ENCODE results near the gene ASB18. TPM values are rescaled to one million over a fixed set of nuclear protein-coding genes. Genes with fewer than 3 reads are reported as not detected.

Gene ASB18
- polyA plus RNA-seq, 1 donor (not counting 4 experiments of a cell fraction or from before 2014, with no cell fraction given), result not detected

- DNase-seq (ENCODE audit: low read depth, low spot score) (no peak), FAIRE-seq (no peak)
- no peaks in the 10 kb centered on the region for H4K20me1 ChIP-seq (ENCODE audit: control insufficient read depth, extremely low read depth, insufficient read depth, low read length)
- no peaks in the 10 kb centered on the region for H3K9me3 ChIP-seq (ENCODE audit: control insufficient read depth, low read depth, low read length)
- no peak overlapping the region for H3K9ac ChIP-seq (ENCODE audit: control insufficient read depth, extremely low read depth, insufficient read depth, low read length)
- no peak overlapping the region for H3K4me3 ChIP-seq (ENCODE audit: control insufficient read depth in 2 of 3, extremely low read depth in 1 of 3, insufficient read depth in 2 of 3, low read depth in 1 of 3, low read length in 3 of 3)
- H3K36me3 ChIP-seq (ENCODE audit: control insufficient read depth in 2 of 2, extremely low read depth in 1 of 2, insufficient read depth in 2 of 2, low read length in 2 of 2), result no peaks in the 10 kb centered on the region
- H2AFZ ChIP-seq (ENCODE audit: control insufficient read depth, low read length), result no peak overlapping the region
- H3K4me1 ChIP-seq (ENCODE audit: control insufficient read depth, extremely low read depth, insufficient read depth, low read length), result peaks cover 23% of the 10 kb centered on the region
- H3K79me2 ChIP-seq (ENCODE audit: control insufficient read depth, insufficient read depth, low read length), result no peaks in the 10 kb centered on the region
- H3K9me1 ChIP-seq (ENCODE audit: control insufficient read depth, extremely low read depth, insufficient read depth, low read length), result no peaks in the 10 kb centered on the region
- peaks cover 30% of the 10 kb centered on the region for H3K27me3 ChIP-seq (ENCODE audit: control insufficient read depth, extremely low read depth, insufficient read depth, low read length)
- no peak overlapping the region for H3K27ac ChIP-seq (ENCODE audit: control insufficient read depth, insufficient read depth, low read length)
- TF ChIP-seq CTCF (optimal IDR thresholded peaks at IDR 0.05 in 1 of 3, IDR thresholded peaks at IDR 0.05 in 1 of 3, conservative IDR thresholded peaks at IDR 0.05 in 1 of 3; ENCODE audit: extremely low read depth in 1 of 3, insufficient read depth in 2 of 3, low read length in 3 of 3), result no peak
- TF ChIP-seq EZH2 (IDR thresholded peaks at IDR 0.05; ENCODE audit: low read length), result no peak
- dilution Hi-C loops (cut with MboI; ENCODE audit: extremely low pct_ligation_motif_present, low sequenced_read_pairs), result no loop called here
- H3K4me2 ChIP-seq (ENCODE audit: control insufficient read depth, extremely low read depth, insufficient read depth, low read depth, low read length), result no peak overlapping the region
Measured at GRCh38 chr2:236176951-236177350, 87.3 kb downstream of the ASB18 start.

- Histone ChIP-seq H3K27ac (ENCODE audit: control insufficient read depth, insufficient read depth, low read length) (no peak overlapping the region), H3K4me3 (ENCODE audit: control insufficient read depth in 2 of 3, extremely low read depth in 1 of 3, insufficient read depth in 2 of 3, low read depth in 1 of 3, low read length in 3 of 3) (no peak overlapping the region), H2AFZ (ENCODE audit: control insufficient read depth, low read length) (no peak overlapping the region), H4K20me1 (ENCODE audit: control insufficient read depth, extremely low read depth, insufficient read depth, low read length) (no peaks in the 10 kb centered on the region), H3K27me3 (ENCODE audit: control insufficient read depth, extremely low read depth, insufficient read depth, low read length) (peaks cover 36% of the 10 kb centered on the region), H3K4me2 (ENCODE audit: control insufficient read depth, extremely low read depth, insufficient read depth, low read depth, low read length) (no peak overlapping the region), H3K4me1 (ENCODE audit: control insufficient read depth, extremely low read depth, insufficient read depth, low read length) (peaks cover 23% of the 10 kb centered on the region), H3K79me2 (ENCODE audit: control insufficient read depth, insufficient read depth, low read length) (no peaks in the 10 kb centered on the region), H3K36me3 (ENCODE audit: control insufficient read depth in 2 of 2, extremely low read depth in 1 of 2, insufficient read depth in 2 of 2, low read length in 2 of 2) (no peaks in the 10 kb centered on the region), H3K9me3 (ENCODE audit: control insufficient read depth, low read depth, low read length) (no peaks in the 10 kb centered on the region), H3K9me1 (ENCODE audit: control insufficient read depth, extremely low read depth, insufficient read depth, low read length) (no peaks in the 10 kb centered on the region), H3K9ac (ENCODE audit: control insufficient read depth, extremely low read depth, insufficient read depth, low read length) (no peak overlapping the region)
- dilution Hi-C loops (cut with MboI; ENCODE audit: extremely low pct_ligation_motif_present, low sequenced_read_pairs), result no loop called here
- TF ChIP-seq EZH2 (IDR thresholded peaks at IDR 0.05; ENCODE audit: low read length), result no peak
- TF ChIP-seq CTCF (optimal IDR thresholded peaks at IDR 0.05 in 1 of 3, IDR thresholded peaks at IDR 0.05 in 1 of 3, conservative IDR thresholded peaks at IDR 0.05 in 1 of 3; ENCODE audit: extremely low read depth in 1 of 3, insufficient read depth in 2 of 3, low read length in 3 of 3), result peak; percentile 69 to 75 (median 74)
- FAIRE-seq (no peak), DNase-seq (ENCODE audit: low read depth, low spot score) (no peak)
Measured at GRCh38 chr2:236176417-236176816, 87.8 kb downstream of the ASB18 start.

Data from keratinocyte (primary cell).